22Rv1 (cell line): ENCODE results near the gene C3orf18.
"Not testable (repeated sequence)": the region's sequence is repeated elsewhere in the genome, so short reads cannot be mapped to it uniquely, and the experiment has no call there.

ENCODE experiments used
- H3K27ac ChIP-seq: fragments of 450-650 bp; 2 replicates; pipeline ENCODE4 v1.5.1; 2017
- ZFX ChIP-seq: fragments of 450-650 bp; IDR thresholded peaks from 2 replicates; pipeline ENCODE4 v1.6.1; 2017; ENCODE audit warnings: antibody characterized with exemption, borderline replicate concordance
- TF ChIP-seq, protein P1 (sequence below): fragments of 450-650 bp; IDR thresholded peaks from 2 replicates; pipeline ENCODE4 v1.5.1; 2017; ENCODE audit warnings: mild to moderate bottlenecking

The C3orf18 gene

DNA sequence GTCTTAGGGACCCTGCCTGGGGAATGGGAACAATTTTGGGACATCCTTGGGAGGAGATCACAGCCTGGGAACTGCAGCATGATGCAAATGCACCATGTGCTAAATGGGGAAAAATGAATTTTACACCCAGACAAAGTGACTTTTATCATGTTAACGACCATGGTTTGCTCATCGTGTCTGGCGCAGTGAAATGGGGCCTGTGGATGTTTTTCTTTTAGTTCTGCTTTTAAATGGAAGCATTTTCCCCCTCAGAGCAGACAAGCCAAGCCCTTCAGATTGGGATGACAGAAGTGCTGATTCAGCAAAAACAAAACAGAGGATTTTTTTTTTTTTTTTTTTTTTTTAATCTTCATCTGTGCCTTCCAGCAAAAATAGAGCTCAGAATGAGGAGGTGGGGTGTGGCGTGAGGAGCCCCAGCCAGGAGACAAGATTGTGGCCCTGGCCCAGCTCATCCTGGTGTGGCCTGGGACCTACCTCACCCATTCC, 49.8 kb downstream of the C3orf18 start:
- no peak overlapping the region for H3K27ac ChIP-seq
- TF ChIP-seq ZFX: no peak
- TF ChIP-seq, protein P1, sequence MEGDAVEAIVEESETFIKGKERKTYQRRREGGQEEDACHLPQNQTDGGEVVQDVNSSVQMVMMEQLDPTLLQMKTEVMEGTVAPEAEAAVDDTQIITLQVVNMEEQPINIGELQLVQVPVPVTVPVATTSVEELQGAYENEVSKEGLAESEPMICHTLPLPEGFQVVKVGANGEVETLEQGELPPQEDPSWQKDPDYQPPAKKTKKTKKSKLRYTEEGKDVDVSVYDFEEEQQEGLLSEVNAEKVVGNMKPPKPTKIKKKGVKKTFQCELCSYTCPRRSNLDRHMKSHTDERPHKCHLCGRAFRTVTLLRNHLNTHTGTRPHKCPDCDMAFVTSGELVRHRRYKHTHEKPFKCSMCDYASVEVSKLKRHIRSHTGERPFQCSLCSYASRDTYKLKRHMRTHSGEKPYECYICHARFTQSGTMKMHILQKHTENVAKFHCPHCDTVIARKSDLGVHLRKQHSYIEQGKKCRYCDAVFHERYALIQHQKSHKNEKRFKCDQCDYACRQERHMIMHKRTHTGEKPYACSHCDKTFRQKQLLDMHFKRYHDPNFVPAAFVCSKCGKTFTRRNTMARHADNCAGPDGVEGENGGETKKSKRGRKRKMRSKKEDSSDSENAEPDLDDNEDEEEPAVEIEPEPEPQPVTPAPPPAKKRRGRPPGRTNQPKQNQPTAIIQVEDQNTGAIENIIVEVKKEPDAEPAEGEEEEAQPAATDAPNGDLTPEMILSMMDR: no peak

DNA sequence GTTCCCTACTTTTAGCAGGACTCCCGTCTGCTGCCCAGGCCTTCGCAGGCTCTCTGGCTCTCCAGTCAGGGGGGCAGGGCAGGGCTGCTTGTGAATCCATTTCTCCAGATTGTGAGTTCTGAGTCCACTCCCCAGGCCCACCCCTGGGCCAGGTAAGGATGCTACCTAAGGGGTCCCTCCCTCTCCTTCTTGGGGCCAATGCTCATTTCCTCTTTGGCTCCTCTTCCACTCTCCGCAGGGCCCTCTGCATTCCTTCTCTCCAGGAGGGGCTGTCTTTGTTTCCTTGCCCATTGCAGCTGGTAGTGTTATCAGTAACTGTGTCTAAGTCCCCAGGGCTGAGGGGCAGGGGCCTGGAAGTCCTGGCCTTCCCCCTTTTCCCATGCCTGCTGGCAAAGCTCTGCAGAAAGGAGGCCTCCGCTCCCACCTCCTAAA, 51.1 kb downstream of the C3orf18 start:
- no peak overlapping the region for H3K27ac ChIP-seq
- TF ChIP-seq, protein P1: no peak
- no peak for TF ChIP-seq ZFX

DNA sequence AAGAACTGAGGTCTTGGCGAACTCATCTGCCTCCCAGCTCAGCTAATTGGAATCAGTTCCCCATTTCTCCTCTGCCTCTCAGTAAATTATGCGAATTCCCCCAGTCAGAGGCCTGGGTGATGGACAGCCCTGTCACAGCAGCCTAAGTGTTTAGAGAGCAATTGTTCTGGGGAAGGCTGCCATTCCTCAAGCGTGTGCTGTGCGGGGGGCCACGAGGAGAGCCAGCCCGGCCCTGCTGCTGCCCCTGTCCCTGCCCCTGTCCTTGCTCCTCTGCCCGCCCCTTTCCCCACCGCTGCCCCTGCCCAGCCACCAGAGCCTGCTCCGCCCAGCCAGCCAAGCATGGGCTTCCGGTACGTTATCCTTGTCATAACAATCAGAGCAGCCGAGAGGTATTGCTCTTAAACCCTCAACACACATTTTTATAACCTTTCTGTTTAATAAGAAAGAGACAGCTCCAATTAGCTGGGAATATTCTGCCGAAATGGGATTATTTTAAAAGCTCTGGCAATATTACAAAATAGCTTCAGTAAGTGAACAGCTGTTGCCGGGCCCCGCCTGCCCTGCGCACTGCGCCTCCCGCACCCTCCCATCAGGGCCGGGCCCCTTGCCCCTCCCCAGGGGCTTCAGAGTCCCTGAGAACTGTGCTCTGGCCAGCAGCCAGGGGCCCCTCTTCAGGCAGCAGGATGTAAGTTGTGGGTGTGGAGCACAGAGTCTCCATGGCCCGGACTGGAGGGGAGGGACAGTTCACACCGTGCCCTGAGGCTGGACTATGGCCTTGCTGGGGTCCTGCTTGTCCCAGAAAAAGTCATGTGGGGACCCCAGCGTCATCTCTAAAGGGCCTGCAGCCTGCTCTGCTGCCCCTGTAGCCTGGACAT, 51.7 kb downstream of the C3orf18 start:
- no peak overlapping the region for H3K27ac ChIP-seq
- no peak for TF ChIP-seq ZFX
- TF ChIP-seq, protein P1: no peak

DNA sequence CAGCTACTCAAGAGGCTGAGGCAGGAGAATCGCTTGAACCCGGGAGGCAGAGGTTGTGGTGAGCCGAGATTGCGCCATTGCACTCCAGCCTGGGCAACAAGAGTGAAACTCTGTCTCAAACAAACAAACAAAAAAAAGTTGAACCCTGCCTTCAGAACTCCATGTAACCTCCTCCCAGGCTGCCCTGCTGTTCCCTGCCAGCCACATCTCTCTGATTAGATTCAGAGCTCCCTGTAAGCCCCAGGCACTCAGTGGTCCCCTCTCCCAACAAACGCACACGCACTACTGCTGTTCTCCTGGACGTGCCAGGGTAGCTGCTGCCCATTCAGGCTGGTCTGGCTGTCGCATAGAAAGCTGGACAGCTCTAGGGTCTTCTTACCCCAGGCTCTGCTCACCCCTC, 54.6 kb downstream of the C3orf18 start:
- not testable (repeated sequence) for H3K27ac ChIP-seq

DNA sequence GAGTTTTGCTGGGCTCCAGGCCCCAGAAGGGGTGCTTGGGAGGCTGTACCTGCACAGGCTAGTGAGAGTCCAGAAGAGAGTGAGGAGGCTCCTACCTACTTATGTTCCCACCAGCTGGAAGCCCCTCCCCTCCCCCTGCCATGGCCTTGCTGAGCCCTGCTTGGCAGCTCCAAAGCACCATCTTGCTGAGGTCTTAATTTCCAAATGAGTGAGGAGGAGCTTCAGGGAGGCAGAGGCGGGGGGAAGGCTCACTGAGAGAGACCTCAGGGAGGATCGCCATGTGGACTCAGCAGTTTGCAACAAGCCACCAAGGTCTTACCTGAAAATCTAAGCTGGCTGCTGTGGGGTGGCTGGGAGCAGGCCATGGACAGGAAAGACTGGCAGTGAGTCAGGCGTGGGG, 55.4 kb downstream of the C3orf18 start:
- H3K27ac ChIP-seq: no peak overlapping the region
- TF ChIP-seq, protein P1: no peak
- TF ChIP-seq ZFX: no peak

DNA sequence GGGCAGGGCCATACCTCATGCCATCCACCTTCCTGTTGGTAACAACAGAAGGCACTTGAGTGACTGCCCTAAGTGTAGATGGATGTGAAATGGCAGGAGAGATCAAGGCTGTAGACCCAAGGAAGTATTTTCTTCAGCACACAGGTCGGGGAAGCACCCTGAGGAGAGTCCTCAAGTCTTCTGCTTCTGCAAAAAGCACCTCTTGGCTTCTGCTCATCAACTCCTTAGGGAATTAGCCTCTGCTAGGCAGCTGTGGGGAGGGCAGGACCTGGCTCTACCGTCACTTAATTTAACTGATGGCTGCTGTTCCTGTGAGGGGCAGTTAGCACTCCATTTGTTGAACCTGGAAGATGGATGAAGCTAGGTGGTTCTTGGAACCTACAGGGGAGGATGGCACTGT, 57.2 kb downstream of the C3orf18 start:
- TF ChIP-seq, protein P1: no peak
- no peak for TF ChIP-seq ZFX
- no peak overlapping the region for H3K27ac ChIP-seq

DNA sequence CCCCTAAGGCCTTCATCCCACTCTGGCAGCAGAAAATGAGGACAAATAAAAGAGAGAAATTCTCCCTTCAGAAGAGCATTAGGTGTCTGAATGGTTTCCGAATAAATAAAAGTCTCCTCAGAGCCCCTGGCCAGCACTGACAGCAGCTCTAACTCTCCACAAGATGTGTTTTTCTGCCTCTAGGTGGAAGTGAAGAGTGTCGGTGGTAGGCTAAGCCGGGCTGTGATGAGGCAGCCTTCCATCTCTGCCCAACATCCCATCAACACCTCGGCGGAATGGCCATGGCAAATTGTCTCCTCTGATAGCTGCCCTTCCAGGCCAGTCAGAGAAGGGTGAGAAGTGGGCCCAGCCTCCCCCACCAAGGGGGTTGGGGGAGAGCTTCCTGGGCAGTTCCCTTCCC, 57.8 kb downstream of the C3orf18 start:
- TF ChIP-seq, protein P1: no peak
- TF ChIP-seq ZFX: no peak
- H3K27ac ChIP-seq: no peak overlapping the region
